Measurements from ENCODE around the gene MACROD2. TPM values are rescaled to one million over a fixed set of nuclear protein-coding genes. Genes with fewer than 3 reads are reported as not detected.

Gene MACROD2
- total RNA-seq, 5 donors from 2014 or later (not counting 1 experiment from before 2014, with no cell fraction given): 0.23 to 1.3 (median 0.51) TPM; not detected in 2

DNA sequence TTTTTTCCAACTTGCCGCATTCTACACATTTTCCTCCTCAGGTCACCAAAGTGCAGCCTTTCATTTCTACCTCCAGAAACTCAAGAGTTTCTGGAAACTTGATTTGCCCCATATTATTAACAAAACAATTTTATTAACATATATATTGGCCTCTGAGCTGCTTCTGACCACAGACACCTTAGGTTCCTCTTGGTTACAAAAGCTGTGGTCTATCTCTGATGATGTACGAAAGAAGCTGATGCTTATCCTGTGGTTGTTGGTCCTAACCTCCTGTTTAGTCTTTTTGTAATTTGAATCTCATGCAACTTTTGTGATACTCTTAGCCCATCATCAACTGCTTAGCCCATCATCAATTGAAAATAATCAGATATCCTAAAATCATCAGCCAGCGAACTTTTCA lies 1842.2 kb downstream of the MACROD2 start:
- no peaks in the 10 kb centered on the region for H3K27me3 ChIP-seq (replicated peaks in 1 of 2; ENCODE audit: control insufficient read depth in 2 of 2, extremely low read depth in 1 of 2, insufficient read depth in 2 of 2, low read length in 1 of 2)
- no peak overlapping the region for H3K4me3 ChIP-seq (ENCODE audit: control insufficient read depth in 1 of 2, extremely low read depth in 1 of 2, low read length in 1 of 2)
- no peaks in the 10 kb centered on the region for H3K36me3 Mint-ChIP-seq
- WGBS (ENCODE audit: insufficient coverage): 59% methylated on average over 2 of the region's 3 CpGs
- CTCF ChIA-PET: no interaction called here
- no peak for DNase-seq
- no peak overlapping the region for H3K27ac Mint-ChIP-seq
- no peaks in the 10 kb centered on the region for H3K9me3 ChIP-seq
- H3K4me1 Mint-ChIP-seq: no peaks in the 10 kb centered on the region
- H3K4me1 ChIP-seq (ENCODE audit: control insufficient read depth in 1 of 2, extremely low read depth in 1 of 2, insufficient read depth in 2 of 2, low read length in 2 of 2): no peaks in the 10 kb centered on the region
- no peaks in the 10 kb centered on the region for H3K27me3 Mint-ChIP-seq
- H3K4me3 Mint-ChIP-seq: no peak overlapping the region
- H3K36me3 ChIP-seq (ENCODE audit: control insufficient read depth in 2 of 2, extremely low read depth in 1 of 2, insufficient read depth in 1 of 2, low read length in 1 of 2): no peaks in the 10 kb centered on the region
- H3K9me3 Mint-ChIP-seq: peaks cover 0 to 25% (median 6%) of the 10 kb centered on the region in 3 donors
- ATAC-seq (replicated peaks in 1 of 4): no peak
- no peak overlapping the region for H3K27ac ChIP-seq (ENCODE audit: low read length)
- POLR2A ChIA-PET: no interaction called here

GRCh38 chr20:15838466-15838865 lies 1843.2 kb downstream of the MACROD2 start:
- Mint-ChIP-seq H3K27ac (no peak overlapping the region), H3K4me1 (no peaks in the 10 kb centered on the region), H3K27me3 (no peaks in the 10 kb centered on the region), H3K4me3 (no peak overlapping the region), H3K36me3 (no peaks in the 10 kb centered on the region), H3K9me3 (peaks cover 0 to 25% (median 7%) of the 10 kb centered on the region in 3 donors)
- Histone ChIP-seq H3K4me3 (ENCODE audit: control insufficient read depth in 1 of 2, extremely low read depth in 1 of 2, low read length in 1 of 2) (no peak overlapping the region), H3K27me3 (replicated peaks in 1 of 2; ENCODE audit: control insufficient read depth in 2 of 2, extremely low read depth in 1 of 2, insufficient read depth in 2 of 2, low read length in 1 of 2) (no peaks in the 10 kb centered on the region), H3K9me3 (no peaks in the 10 kb centered on the region), H3K4me1 (ENCODE audit: control insufficient read depth in 1 of 2, extremely low read depth in 1 of 2, insufficient read depth in 2 of 2, low read length in 2 of 2) (no peaks in the 10 kb centered on the region), H3K36me3 (ENCODE audit: control insufficient read depth in 2 of 2, extremely low read depth in 1 of 2, insufficient read depth in 1 of 2, low read length in 1 of 2) (no peaks in the 10 kb centered on the region), H3K27ac (ENCODE audit: low read length) (no peak overlapping the region)
- ChIA-PET CTCF (no interaction called here), POLR2A (no interaction called here)
- DNase-seq (no peak), ATAC-seq (replicated peaks in 1 of 4) (no peak)
- no CpG with 5 or more reads among the region's 2 CpGs for WGBS (ENCODE audit: insufficient coverage)

- no peak overlapping the region for H3K27ac Mint-ChIP-seq
- no peak overlapping the region for H3K4me3 Mint-ChIP-seq
- H3K9me3 Mint-ChIP-seq: peaks cover 0 to 25% (median 11%) of the 10 kb centered on the region in 3 donors
- no peaks in the 10 kb centered on the region for H3K4me1 ChIP-seq (ENCODE audit: control insufficient read depth in 1 of 2, extremely low read depth in 1 of 2, insufficient read depth in 2 of 2, low read length in 2 of 2)
- no peaks in the 10 kb centered on the region for H3K4me1 Mint-ChIP-seq
- ATAC-seq (replicated peaks in 1 of 4) (no peak), DNase-seq (no peak)
- H3K36me3 Mint-ChIP-seq: no peaks in the 10 kb centered on the region
- ChIA-PET CTCF (no interaction called here), POLR2A (no interaction called here)
- no peaks in the 10 kb centered on the region for H3K27me3 ChIP-seq (replicated peaks in 1 of 2; ENCODE audit: control insufficient read depth in 2 of 2, extremely low read depth in 1 of 2, insufficient read depth in 2 of 2, low read length in 1 of 2)
- H3K27me3 Mint-ChIP-seq: no peaks in the 10 kb centered on the region
- no CpG with 5 or more reads among the region's 4 CpGs for WGBS (ENCODE audit: insufficient coverage)
- no peak overlapping the region for H3K4me3 ChIP-seq (ENCODE audit: control insufficient read depth in 1 of 2, extremely low read depth in 1 of 2, low read length in 1 of 2)
- H3K9me3 ChIP-seq: no peaks in the 10 kb centered on the region
- no peak overlapping the region for H3K27ac ChIP-seq (ENCODE audit: low read length)
- no peaks in the 10 kb centered on the region for H3K36me3 ChIP-seq (ENCODE audit: control insufficient read depth in 2 of 2, extremely low read depth in 1 of 2, insufficient read depth in 1 of 2, low read length in 1 of 2)
These were observed 1845.5 kb downstream of the MACROD2 start for GRCh38 chr20:15840636-15841301.

- Mint-ChIP-seq H3K36me3 (no peaks in the 10 kb centered on the region), H3K4me1 (no peaks in the 10 kb centered on the region), H3K4me3 (no peak overlapping the region), H3K9me3 (peaks cover 0 to 23% (median 17%) of the 10 kb centered on the region in 3 donors), H3K27ac (no peak overlapping the region), H3K27me3 (no peaks in the 10 kb centered on the region)
- ATAC-seq (replicated peaks in 1 of 4) (no peak), DNase-seq (no peak)
- no peak overlapping the region for H3K4me3 ChIP-seq (ENCODE audit: control insufficient read depth in 1 of 2, extremely low read depth in 1 of 2, low read length in 1 of 2)
- H3K36me3 ChIP-seq (ENCODE audit: control insufficient read depth in 2 of 2, extremely low read depth in 1 of 2, insufficient read depth in 1 of 2, low read length in 1 of 2): no peaks in the 10 kb centered on the region
- H3K27me3 ChIP-seq (replicated peaks in 1 of 2; ENCODE audit: control insufficient read depth in 2 of 2, extremely low read depth in 1 of 2, insufficient read depth in 2 of 2, low read length in 1 of 2): no peaks in the 10 kb centered on the region
- ChIA-PET CTCF (no interaction called here), POLR2A (no interaction called here)
- H3K4me1 ChIP-seq (ENCODE audit: control insufficient read depth in 1 of 2, extremely low read depth in 1 of 2, insufficient read depth in 2 of 2, low read length in 2 of 2): no peaks in the 10 kb centered on the region
- H3K9me3 ChIP-seq: no peaks in the 10 kb centered on the region
- no CpG with 5 or more reads among the region's 1 CpG for WGBS (ENCODE audit: insufficient coverage)
- no peak overlapping the region for H3K27ac ChIP-seq (ENCODE audit: low read length)
These were observed 1847.6 kb downstream of the MACROD2 start for GRCh38 chr20:15842872-15843271.

DNA sequence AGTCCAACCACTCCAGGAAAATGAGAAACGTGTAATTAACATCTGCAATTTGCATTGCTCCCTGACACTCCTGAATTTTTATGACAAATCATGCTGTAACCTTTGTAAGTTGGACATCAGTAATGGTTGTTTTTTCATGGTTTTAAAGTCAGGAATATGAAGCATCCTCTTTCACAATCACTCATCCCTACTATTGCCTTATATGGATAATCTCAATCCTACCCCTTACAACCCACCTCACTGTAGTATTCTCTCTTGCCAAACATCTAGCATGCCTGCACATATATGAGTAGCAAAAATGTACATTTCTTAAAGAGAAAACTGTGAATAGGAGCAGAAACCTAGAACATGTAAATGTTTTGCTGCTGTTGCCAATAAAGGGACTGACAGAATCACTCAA lies 1848.5 kb downstream of the MACROD2 start:
- Mint-ChIP-seq H3K27ac (no peak overlapping the region), H3K9me3 (peaks cover 0 to 28% (median 17%) of the 10 kb centered on the region in 3 donors), H3K27me3 (no peaks in the 10 kb centered on the region), H3K4me3 (no peak overlapping the region), H3K4me1 (no peaks in the 10 kb centered on the region), H3K36me3 (no peaks in the 10 kb centered on the region)
- DNase-seq: no peak
- POLR2A ChIA-PET: no interaction called here
- no peak for ATAC-seq (replicated peaks in 1 of 4)
- no peak overlapping the region for H3K4me3 ChIP-seq (ENCODE audit: control insufficient read depth in 1 of 2, extremely low read depth in 1 of 2, low read length in 1 of 2)
- H3K9me3 ChIP-seq: no peaks in the 10 kb centered on the region
- H3K27ac ChIP-seq (ENCODE audit: low read length): no peak overlapping the region
- no peaks in the 10 kb centered on the region for H3K27me3 ChIP-seq (replicated peaks in 1 of 2; ENCODE audit: control insufficient read depth in 2 of 2, extremely low read depth in 1 of 2, insufficient read depth in 2 of 2, low read length in 1 of 2)
- CTCF ChIA-PET: no interaction called here
- H3K36me3 ChIP-seq (ENCODE audit: control insufficient read depth in 2 of 2, extremely low read depth in 1 of 2, insufficient read depth in 1 of 2, low read length in 1 of 2): no peaks in the 10 kb centered on the region
- H3K4me1 ChIP-seq (ENCODE audit: control insufficient read depth in 1 of 2, extremely low read depth in 1 of 2, insufficient read depth in 2 of 2, low read length in 2 of 2): no peaks in the 10 kb centered on the region
- no CpG with 5 or more reads among the region's 1 CpG for WGBS (ENCODE audit: insufficient coverage)

GRCh38 chr20:15847196-15847784 lies 1852.0 kb downstream of the MACROD2 start:
- H3K9me3 ChIP-seq: no peaks in the 10 kb centered on the region
- no peak overlapping the region for H3K27ac Mint-ChIP-seq
- H3K36me3 ChIP-seq (ENCODE audit: control insufficient read depth in 2 of 2, extremely low read depth in 1 of 2, insufficient read depth in 1 of 2, low read length in 1 of 2): no peaks in the 10 kb centered on the region
- ChIA-PET CTCF (no interaction called here), POLR2A (no interaction called here)
- no peak overlapping the region for H3K27ac ChIP-seq (ENCODE audit: low read length)
- H3K36me3 Mint-ChIP-seq: no peaks in the 10 kb centered on the region
- H3K27me3 ChIP-seq (replicated peaks in 1 of 2; ENCODE audit: control insufficient read depth in 2 of 2, extremely low read depth in 1 of 2, insufficient read depth in 2 of 2, low read length in 1 of 2): no peaks in the 10 kb centered on the region
- no peak overlapping the region for H3K4me3 Mint-ChIP-seq
- no peak overlapping the region for H3K4me3 ChIP-seq (ENCODE audit: control insufficient read depth in 1 of 2, extremely low read depth in 1 of 2, low read length in 1 of 2)
- WGBS (ENCODE audit: insufficient coverage): 83% methylated on average over 4 of the region's 8 CpGs
- DNase-seq (no peak), ATAC-seq (replicated peaks in 1 of 4) (no peak)
- peaks cover 2 to 20% (median 19%) of the 10 kb centered on the region in 3 donors for H3K9me3 Mint-ChIP-seq
- no peaks in the 10 kb centered on the region for H3K4me1 ChIP-seq (ENCODE audit: control insufficient read depth in 1 of 2, extremely low read depth in 1 of 2, insufficient read depth in 2 of 2, low read length in 2 of 2)
- no peaks in the 10 kb centered on the region for H3K27me3 Mint-ChIP-seq
- no peaks in the 10 kb centered on the region for H3K4me1 Mint-ChIP-seq

All from T-cell (primary cell).